HG03342 (cell line): Measurements from ENCODE around the gene BPI.
"Not testable (repeated sequence)": the region's sequence is repeated elsewhere in the genome, so short reads cannot be mapped to it uniquely, and the experiment has no call there.

Source experiments
- ATAC-seq: cut with Tn5 transposase; IDR thresholded peaks from one replicate; pipeline ENCODE4 v1.9.1; 2021; ENCODE audit warnings: mild to moderate bottlenecking, moderate library complexity; ENCODE audit not compliant: unreplicated experiment

The BPI gene

DNA sequence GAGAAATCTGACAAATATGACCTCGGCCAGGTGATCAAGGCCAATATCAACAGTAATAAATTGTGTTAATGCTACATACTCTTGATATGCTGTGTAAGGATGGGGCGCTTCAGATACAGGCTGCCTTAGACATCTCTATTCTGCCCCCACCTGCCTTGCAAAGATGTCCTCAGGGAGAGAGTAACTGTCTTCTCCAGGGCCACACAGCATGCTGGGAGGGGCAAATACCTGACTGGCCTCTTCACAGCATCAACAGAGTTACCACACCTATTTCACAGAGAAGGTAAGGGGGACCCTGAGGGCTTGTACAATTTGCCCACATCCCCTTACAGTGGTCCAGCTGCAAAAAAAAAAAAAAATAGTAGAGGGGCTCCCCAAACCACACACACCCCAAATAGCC is 26.3 kb upstream of the BPI start:
- ATAC-seq, result no peak

DNA sequence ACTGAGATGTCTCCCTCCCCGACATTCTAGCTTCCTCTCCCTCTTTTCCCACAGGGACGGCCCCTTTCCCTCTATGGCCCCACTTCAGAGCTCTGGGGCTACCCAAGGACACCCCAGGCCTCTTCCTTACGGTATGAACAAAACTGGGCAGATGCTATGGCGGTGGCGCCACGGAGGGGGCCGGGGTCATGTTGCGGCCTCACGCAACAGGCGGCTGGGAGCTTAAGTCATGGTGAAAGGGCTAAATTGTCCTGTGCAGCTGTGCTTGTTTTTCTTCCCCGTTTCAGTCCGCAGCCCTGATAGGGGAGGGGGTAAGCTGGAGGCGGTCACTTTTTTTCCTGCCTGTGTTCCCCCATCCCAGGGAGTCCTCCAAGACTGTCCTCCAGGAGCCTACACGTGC is 25.8 kb upstream of the BPI start:
- no peak for ATAC-seq

DNA sequence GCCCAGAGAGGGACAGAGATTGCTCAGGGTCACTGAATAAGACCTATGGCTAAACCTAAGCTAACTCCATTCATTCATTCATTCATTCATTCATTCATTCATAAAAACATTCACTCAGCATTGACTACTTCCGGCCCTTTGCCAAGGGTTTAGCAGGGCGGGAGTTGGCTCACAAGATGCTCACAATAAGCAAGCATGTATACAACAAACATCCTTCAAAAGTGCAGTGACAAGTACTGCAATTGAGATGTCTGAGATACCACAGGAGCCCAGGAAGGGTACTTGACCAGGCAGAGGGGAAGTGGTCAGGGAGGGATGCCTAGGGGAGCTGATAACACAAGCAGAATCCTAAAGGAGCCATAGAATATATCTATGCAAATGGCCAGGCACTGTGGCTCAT is 25.2 kb upstream of the BPI start:
- ATAC-seq, result no peak

DNA sequence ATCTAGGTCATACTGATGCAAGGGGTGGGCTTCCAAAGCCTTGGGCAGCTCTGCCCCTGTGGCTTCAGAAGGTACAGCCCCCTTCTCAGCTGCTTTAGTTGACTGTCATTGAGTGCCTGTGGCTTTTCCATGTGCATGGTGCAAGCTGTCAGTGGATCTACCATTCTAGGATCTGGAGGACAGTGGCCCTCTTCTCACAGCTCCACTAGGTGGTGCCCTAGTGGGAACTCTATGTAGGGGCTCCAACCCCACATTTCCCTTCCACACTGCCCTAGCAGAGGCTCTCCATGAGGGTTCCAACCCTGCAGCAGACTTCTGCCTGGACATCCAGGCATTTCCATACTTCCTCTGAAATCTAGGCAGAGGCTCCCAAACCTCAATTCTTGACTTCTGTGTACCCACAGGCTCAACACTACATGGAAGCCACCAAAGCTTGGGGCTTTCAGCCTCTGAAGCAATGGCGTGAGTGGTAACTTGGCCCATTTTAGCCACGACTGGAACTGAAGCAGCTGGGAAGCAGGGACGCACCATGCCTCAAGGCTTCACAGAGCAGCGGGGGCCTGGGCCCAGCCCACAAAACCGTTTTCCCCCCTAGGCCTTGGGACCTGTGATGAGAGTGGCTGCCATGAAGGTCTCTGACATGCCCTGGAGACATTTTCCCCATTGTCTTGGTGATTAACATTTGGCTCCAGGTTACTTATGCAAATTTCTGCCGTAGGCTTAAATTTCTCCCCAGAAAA is 22.6 kb upstream of the BPI start:
- ATAC-seq, result not testable (repeated sequence)

DNA sequence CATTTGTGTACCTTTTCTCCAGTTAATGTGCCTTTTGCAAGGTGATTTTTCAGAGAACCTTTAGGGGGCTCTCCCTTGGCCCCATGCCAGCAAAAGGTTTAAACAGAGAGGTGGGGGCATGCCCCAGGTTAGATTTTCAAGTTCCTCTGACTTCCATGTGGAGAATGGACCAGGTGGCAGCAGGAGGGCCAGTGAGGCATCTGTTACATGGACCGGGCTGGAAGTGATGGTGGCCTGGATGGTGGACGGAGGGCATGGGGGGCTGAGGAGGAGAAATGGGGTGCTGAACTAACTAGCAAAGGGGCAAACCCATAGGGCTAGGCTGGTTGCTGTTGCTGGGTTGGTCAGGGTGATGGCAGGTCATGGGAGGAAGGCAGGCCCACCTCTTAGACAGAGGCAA is 20.7 kb upstream of the BPI start:
- no peak for ATAC-seq

DNA sequence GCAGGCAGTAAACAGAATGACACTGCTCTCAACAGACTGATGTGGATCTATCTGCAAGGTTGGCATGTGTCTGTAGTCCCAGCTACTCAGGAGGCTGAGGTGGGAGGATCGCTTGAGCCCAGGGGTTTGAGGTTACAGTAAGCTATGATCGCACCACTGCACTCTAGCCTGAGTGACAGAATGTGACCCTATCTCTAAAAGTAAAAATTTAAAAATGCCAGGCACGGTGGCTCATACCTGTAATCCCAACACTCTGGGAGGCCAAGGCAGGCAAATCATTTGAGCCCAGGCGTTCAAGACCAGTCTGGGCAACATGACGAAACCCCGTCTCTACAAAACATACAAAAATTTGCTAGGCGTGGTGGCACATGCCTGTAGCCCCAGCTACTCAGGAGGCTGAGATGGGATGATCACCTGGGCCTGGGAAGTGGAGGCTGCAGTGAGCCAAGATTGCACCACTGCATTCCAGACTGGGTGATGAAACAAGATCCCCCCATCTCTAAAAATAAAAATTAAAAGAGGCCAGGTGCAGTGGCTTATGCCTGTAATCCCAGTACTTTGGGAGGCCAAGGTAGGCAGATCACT is 19.8 kb upstream of the BPI start:
- not testable (repeated sequence) for ATAC-seq

DNA sequence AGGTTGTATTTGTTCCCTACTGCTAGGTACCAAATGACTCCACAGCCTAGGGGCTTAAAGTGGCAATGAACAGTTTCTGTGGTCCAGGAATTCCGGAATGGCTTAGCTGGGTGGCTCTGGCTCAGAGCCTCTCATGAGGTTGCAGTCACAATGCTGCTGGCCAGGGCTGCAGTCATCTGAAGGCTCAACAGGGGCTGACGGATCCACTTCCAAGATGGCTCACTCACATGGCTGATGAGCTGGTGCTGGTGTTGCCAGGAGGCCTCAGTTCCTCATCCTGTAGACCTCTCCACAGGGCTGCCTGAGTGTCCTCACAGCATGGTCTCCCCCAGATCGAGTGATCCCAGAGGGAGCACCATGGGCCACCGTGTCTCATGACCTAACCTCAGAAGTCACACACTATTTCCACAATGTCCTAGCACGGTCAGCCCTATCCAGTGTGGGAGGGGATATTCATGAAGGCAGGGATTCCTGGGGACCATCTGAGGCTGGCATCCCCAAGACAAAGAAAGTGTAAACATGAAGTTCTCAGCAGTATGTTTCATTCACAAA is 19.0 kb upstream of the BPI start:
- ATAC-seq, result no peak

DNA sequence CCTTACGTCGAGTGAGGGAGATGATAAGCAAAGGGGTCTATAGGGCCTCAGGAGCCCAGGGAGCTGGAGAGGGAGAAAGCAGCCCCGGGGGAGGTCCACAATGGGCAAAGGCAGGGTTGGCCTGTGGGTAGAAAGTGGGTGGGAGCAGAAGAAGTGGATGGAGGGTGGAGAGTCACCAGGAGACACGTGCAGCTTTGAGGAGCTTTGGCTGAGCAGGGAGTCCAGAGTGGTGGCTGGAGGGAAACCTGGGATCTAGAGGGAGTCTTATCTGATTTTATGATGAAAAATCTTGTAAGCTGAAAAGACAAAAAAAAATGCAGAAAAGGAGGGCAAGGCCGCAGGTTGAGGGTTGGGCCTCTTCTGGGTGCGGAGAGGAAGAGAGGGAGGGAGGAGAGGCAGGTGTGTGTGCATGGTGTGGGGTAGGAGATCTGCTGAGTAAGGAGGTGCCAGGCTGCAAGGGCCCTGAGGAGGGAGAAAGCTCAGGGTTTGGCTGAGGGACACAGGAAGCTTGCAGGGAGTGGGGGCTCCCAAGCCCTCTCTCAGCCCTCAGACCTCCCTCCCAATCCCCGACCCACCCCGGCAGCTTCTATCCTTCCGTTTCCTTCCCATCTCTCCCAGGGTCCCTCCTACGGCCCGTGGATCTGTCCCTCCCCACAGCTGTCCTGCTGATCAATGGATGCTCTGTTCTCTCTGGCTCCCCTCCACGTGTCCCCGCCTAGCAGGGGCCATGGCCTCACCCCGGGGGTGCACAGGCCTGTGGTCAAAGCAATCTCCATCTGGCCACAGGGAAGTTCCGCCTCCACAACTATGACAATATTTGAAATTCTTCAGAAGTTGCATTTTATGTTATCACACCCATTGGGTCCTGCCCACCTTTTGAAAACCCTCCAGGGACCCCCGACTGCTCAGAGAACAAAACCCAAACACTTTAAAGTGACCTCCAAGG is 17.1 kb upstream of the BPI start:
- no peak for ATAC-seq

DNA sequence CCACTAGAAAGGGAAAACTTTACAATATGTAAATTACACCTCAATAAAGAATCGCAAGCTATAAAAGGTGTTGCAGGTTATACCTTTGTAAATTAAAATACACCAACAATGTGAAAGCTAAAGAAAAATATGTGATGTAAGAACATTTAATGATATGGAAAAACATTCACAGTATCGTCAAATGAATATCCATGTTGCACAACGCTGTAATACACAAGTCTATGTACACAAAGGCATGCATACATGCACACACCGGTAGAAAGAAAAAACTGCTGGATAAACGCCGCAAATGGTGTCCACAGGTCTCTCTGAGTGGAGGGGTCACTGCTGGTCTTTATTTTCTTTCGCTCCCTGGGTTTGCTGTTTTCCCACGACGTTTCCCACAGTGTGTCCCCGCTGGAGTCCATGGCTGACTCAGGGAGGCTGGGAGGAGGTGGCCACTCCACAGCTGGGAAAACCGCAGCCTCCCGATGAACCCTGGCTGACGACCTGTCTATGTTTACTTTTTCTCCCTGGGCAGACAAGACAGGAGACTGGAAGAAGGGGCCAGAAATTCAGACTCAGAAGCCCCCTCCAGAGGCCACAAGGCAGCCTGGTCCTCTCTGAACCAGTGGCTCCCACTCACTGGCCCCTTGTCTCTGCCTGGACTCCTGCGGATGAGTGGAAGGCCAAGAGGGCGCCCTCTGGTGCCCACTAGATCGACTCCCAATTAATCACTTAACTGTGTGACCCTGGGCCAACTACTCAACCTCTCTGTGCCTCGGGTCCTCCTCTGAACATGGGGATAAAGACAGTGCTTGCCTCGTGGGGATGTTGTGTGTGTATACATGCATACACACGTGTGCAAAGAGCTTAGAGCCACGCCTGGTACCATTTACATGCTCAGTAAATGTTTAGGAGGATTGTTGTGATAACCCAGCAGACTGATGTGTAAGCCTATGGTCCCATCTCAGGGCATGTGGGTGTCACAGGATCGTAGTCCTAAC is 12.8 kb upstream of the BPI start:
- ATAC-seq, result no peak

DNA sequence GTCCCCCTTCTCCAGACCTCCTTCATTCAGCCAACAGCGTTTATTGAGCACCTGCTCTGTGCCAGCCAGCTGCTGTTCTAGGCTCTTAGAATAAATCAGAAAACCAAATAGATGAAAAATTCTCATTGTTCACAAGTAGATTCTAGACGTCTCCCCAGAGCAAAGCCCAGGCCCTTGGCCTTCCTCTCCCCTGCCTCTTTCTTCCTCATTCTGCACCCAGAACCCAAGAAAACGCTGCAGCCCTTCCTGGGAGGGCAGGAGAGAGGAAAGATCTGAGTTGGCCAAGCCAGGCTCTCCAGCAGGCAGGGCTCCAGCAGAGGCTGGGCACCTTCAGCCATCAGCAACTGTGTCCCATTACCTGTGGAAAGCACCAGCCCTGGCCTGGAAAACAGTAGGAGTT is 12.0 kb upstream of the BPI start:
- no peak for ATAC-seq

DNA sequence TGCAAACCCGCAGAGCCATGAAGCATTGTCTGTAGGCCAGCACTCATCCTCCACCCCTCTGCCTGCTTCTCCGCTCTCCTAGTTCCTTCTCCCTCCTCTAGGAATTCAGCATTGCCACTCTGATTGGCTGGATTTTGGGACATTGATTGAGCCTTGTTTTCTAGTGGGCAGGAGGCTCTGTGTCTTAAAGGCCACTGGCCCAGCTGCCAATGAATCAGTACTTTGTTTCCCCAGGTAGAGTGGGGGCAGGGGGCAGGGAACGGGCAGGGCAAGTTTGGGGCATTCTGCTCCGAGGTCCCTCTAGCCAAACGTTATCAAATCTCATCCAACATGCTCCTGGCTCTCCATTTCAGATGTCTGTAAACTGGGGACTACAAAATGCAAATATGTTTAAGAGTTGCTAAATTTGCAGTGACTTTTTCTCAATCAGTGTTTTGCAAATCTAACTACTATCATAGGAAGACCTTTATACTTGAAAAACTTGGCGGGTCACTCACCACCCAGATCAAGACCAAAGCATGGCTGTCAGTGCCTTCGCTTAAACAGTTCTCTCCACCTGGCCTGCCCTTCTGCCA is 10.4 kb upstream of the BPI start:
- no peak for ATAC-seq

DNA sequence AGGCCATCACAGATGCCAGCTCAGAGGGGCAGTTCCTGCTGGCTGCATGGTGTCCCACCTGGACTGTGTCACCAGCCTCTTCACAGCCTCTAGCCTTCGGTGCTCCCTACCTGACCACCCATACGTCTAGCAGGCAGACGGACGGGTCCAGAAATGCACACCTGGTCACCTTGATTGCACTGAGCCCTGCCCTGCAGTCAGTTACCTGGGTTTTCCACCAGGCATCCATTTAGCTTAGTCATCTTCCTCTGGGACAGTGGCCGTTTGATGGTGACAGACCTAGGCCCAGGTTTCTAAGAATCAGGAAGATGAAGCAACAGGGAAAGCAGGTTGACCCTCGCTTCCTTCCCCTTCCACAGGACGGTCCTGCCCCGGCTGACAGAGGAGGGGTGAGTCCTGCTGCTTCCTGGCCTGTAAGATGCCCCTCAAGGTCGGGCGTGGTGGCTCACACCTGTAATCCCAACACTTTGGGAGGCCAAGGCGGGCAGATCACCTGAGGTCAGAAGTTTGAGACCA is 9.8 kb upstream of the BPI start:
- no peak for ATAC-seq

DNA sequence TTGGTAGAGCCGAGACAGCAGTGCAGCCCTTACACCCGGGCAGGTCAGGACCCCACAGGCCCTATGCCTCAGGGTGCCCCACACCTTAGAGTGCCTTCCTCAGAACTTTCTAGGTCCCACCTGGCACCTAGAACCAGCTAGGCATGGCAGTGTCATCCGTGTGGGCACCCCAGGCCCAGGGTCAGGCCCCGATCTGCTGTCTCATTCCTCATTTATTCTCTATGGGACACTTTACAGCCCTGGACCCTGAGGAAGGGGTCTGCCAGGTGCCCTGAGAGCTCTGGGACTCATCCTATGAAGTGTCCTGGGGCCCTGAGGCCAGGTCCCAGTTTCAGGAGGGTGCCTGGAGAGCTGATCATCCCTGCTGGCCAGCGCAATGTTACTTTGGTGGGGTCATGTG is 8.1 kb upstream of the BPI start:
- no peak for ATAC-seq

DNA sequence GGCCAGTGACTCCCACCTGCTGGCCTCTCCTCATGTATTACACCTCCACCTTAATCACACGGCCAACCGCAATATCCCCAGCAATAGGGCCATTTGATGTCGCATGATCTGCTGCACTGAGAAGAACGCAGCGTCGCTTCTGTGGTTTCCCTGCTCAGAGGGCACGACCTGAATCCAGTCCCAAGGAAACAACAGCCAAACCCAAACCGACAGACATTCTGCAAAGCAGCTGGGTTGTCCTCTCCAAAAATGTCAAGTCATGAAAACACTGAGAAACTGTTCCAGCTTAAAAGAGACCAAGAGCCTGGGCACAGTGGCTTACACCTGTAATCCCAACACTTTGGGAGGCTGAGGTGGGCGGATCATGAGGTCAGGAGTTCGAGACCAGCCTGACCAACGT is 7.5 kb upstream of the BPI start:
- ATAC-seq, result no peak

DNA sequence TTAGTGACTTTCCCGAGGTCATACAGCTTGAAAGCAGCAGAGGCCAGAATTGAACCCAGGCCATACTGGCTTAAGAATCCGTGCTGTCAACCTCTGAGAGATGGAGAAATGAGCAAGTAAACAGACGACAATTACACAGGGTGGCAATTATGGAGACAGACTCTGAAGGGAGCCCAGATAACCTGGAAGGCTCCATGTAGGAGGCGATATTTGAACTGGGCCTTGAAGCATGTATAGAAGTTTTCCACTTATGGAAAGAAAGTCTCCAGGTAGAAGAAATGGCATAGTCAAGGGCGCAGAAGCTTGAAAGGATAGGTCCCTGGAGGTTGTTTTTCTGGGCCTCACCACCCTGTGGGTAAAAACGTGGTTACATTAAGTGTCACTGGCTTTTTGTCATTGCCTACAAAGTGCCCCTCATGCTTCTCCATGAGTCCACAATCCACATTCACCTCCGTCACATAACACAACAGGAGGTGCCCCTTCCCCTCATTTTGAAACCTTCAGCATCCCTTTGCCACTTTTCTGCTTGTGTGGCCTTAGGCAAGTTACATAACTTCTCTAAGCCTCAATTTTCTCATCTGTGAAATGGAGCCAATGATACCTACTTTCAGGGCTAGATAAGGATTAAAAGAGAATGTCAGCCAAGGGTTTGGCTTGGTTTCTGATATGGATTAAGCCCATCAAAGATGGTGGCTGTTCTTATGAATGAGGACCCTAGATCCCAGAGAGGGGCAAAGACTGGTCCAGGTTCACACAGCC is 5.9 kb upstream of the BPI start:
- ATAC-seq, result no peak

DNA sequence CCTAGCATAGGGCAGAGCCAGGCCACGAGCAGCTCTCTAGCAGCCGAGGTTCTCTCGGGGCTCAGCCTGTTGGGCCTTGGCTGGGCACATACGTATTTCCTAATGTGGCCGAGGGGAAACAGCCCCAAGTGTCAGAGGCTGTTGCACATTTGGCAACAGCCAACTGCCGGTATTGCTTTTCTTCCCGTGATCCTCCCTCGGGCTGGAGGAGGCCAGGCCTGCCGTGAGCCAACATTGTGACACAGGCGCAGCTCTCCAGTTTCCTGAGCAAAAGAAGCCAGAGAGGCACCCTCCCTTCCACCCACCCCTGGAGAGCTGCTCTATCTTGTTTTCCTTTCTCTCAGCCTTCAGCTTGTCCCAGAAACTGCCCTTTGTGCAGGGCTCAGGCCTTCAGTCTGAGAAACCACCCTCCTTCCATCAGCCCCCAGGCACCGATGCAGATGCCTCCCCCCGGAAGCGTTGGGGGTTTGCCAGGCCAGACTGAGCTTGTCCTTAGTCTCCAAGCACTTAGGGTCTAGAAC is 5.1 kb upstream of the BPI start:
- no peak for ATAC-seq

DNA sequence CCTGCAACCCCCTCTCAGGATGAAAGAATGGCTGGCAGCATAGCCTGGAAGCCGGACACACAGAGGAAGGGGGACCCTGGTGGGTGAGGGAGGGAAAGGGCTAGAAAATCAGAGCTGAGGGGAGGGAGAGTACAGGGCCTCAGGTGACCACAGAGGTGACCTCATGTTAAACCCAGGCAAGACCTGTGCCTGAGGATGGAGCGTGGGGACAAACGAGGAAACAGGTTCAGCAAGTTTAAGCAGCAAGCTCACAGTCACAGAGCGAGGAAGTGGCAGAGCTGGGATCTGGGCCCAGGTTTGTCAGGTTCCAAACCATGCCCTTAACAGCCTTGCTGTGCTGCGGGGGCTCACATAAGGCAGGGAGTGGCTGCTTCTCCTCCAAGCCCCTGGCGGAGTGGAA is 4.0 kb upstream of the BPI start:
- ATAC-seq, result no peak

DNA sequence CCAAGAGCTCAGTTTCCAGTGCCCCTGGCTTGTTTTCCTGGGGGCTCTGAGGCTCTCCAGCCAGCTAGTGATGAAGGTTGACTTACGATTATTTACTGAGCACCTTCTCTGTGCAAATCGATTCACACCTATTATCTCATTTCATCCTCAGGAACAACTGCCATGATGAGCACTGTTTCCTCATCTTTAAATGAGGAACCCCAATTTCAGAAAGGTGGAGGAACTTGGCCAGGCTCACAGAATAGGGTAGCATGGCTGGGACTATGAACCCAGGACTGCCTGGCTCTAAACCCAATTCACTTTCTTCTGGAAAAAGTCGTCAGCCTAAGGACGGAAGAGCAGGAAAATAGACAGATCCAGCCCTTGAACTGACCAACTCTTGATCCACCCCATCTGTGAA is 3.5 kb upstream of the BPI start:
- no peak for ATAC-seq

DNA sequence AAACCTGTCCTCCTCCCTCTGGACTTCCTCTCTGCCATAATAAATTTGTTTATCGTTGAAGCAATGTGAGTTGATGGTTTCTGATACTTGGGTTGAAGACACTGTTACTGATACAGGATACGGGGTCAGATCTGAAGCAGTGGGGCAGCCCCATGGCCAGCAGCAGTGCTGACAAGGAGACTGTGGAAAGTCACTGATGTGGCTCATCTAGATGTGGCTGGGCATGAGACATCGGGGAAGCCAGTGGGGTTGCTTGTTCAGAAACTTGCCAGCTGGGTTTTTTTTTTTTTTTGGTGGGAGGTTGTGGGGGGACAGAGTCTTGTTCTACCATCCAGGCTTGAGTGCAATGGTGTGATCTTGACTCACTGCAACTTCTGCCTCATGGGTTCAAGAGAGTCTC is 2.6 kb upstream of the BPI start:
- ATAC-seq, result no peak
